H1 (cell line): ENCODE results near the gene GANC. TPM values are rescaled to one million over a fixed set of nuclear protein-coding genes. Genes with fewer than 3 reads are reported as not detected.

Experiments
- ATF2 ChIP-seq: IDR thresholded peaks from 2 replicates; pipeline ENCODE4 v1.6.1; 2012; ENCODE audit warnings: low read length, inconsistent platforms
- EP300 ChIP-seq, 2 experiments: IDR thresholded peaks; 1 replicate in 1 of 2; 2 replicates in 1 of 2; pipeline ENCODE4 v1.6.1; 2011 to 2012; ENCODE audit warnings: low read depth in 2 of 2, low read length in 2 of 2, mild to moderate bottlenecking in 2 of 2, borderline replicate concordance in 1 of 2, inconsistent platforms in 1 of 2, moderate library complexity in 1 of 2
- EZH2 ChIP-seq: fragments of 200-600 bp; sonication (generic); IDR thresholded peaks from 2 replicates; pipeline ENCODE4 v1.7.1; 2012; ENCODE audit warnings: low read depth, mild to moderate bottlenecking, moderate library complexity, low read length, inconsistent platforms; ENCODE audit not compliant: severe bottlenecking
- YY1 ChIP-seq: IDR thresholded peaks from 2 replicates; pipeline ENCODE4 v1.6.1; 2011; ENCODE audit warnings: low read depth, mild to moderate bottlenecking, low read length
- polyA plus RNA-seq, 7 experiments: library from polyadenylated mRNA; depleted of rRNA in 3 of 7; stranded (reverse) in 5 of 7; unstranded in 2 of 7; fragments of >200 nt in 5 of 7; fragments of 200-250 nt in 2 of 7; gene quantifications; 1 replicate in 5 of 7; 2 replicates in 1 of 7; 4 replicates in 1 of 7; pipeline versions ENCODE4 v1.2.1 to v1.2.3, GENCODE V29; 2011 to 2013; ENCODE audit warnings: missing spikeins in 2 of 7, mixed read lengths in 2 of 7
- total RNA-seq: library from RNA; stranded (reverse); fragmentation: NEBNext Ultra II Directional; extraction: Animal tissue kit (Norgen Biotek cat#: 25700); gene quantifications from 2 replicates; pipeline ENCODE4 v1.2.1, GENCODE V29; 2021

The GANC gene
- total and polyA plus RNA-seq, 2 of the 8 experiments (the other 6 are each of a cell fraction or from before 2014, with no cell fraction given): 6.8 to 14.4 TPM

- TF ChIP-seq ATF2: no peak
- TF ChIP-seq YY1: no peak
- no peak for TF ChIP-seq EP300 (IDR thresholded peaks at IDR 0.05; ENCODE audit: borderline replicate concordance in 1 of 2, low read depth in 2 of 2, low read length in 2 of 2)
- TF ChIP-seq EZH2: no peak
Observed at GRCh38 chr15:42352401-42352800, 79.4 kb downstream of the GANC start (continued).
